ENCODE measurements around the gene PIK3CD. TPM values are rescaled to one million over a fixed set of nuclear protein-coding genes. Genes with fewer than 3 reads are reported as not detected.

Gene PIK3CD
- total and polyA plus RNA-seq, 2 experiments from 2014 or later: 1.2 to 1.3 TPM

DNA sequence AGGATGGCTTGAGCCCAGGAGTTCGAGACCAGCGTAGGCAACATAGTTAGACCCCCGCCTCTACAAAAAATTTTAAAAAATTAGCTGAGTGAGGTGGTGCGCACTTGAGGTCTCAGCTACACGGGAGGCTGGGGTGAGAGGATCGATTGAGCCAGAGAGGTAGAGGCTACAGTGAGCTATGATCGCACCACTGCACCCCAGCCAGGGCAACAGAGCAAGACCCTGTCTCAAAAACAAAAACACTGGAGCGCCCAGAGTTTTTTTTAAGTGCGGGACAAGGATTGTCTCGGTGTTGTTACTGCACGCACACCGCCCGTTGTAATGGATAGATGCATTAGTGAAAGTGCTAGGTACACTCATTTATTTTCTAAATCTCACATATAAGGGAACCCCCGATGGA lies 37.1 kb downstream of the PIK3CD start:
- no peaks in the 10 kb centered on the region for H3K9me3 ChIP-seq (ENCODE audit: low read depth)
- no peak overlapping the region for H3K27ac ChIP-seq

GRCh38 chr1:9689011-9689706 lies 37.6 kb downstream of the PIK3CD start:
- peaks cover 25% of the 10 kb centered on the region for H3K27me3 ChIP-seq
- no peaks in the 10 kb centered on the region for H4K20me1 ChIP-seq (ENCODE audit: insufficient read depth, poor library complexity, severe bottlenecking)
- H3K4me2 ChIP-seq: peak overlapping the region; percentile 98
- H3K9me3 ChIP-seq (ENCODE audit: low read depth): no peaks in the 10 kb centered on the region
- no peaks in the 10 kb centered on the region for H3K79me2 ChIP-seq
- no peak overlapping the region for H3K27ac ChIP-seq
- no peaks in the 10 kb centered on the region for H3K4me1 ChIP-seq (ENCODE audit: insufficient read depth)
- TF ChIP-seq, protein P1, sequence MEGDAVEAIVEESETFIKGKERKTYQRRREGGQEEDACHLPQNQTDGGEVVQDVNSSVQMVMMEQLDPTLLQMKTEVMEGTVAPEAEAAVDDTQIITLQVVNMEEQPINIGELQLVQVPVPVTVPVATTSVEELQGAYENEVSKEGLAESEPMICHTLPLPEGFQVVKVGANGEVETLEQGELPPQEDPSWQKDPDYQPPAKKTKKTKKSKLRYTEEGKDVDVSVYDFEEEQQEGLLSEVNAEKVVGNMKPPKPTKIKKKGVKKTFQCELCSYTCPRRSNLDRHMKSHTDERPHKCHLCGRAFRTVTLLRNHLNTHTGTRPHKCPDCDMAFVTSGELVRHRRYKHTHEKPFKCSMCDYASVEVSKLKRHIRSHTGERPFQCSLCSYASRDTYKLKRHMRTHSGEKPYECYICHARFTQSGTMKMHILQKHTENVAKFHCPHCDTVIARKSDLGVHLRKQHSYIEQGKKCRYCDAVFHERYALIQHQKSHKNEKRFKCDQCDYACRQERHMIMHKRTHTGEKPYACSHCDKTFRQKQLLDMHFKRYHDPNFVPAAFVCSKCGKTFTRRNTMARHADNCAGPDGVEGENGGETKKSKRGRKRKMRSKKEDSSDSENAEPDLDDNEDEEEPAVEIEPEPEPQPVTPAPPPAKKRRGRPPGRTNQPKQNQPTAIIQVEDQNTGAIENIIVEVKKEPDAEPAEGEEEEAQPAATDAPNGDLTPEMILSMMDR (IDR thresholded peaks at IDR 0.05; ENCODE audit: poor library complexity): no peak
- TF ChIP-seq EZH2 (IDR thresholded peaks at IDR 0.05; ENCODE audit: borderline replicate concordance) (no peak), EZH2phosphoT487 (IDR thresholded peaks at IDR 0.05; ENCODE audit: low read depth, severe bottlenecking, unreplicated experiment) (no peak)
- peak; percentile 90 for DNase-seq (ENCODE audit: low spot score)
- peak overlapping the region; percentile 61 for H3K4me3 ChIP-seq
- no peaks in the 10 kb centered on the region for H3K36me3 ChIP-seq (replicated peaks; ENCODE audit: insufficient read depth, low read depth)
- H3K9me2 ChIP-seq (replicated peaks; ENCODE audit: insufficient read depth): no peaks in the 10 kb centered on the region
- WGBS (ENCODE audit: low lambda C conversion rate, missing lambda C conversion rate): 1% methylated on average over 16 of the region's 72 CpGs
- H2AFZ ChIP-seq: peak overlapping the region; percentile 86

More for the DNA sequence above, 37.1 kb downstream of the PIK3CD start:
- H3K4me3 ChIP-seq: peak overlapping the region; percentile 61
- no peak for DNase-seq (ENCODE audit: low spot score)
- no peaks in the 10 kb centered on the region for H4K20me1 ChIP-seq (ENCODE audit: insufficient read depth, poor library complexity, severe bottlenecking)
- no peaks in the 10 kb centered on the region for H3K9me2 ChIP-seq (replicated peaks; ENCODE audit: insufficient read depth)
- peak overlapping the region; percentile 98 for H3K4me2 ChIP-seq
- no peaks in the 10 kb centered on the region for H3K4me1 ChIP-seq (ENCODE audit: insufficient read depth)
- peak overlapping the region; percentile 86 for H2AFZ ChIP-seq
- H3K79me2 ChIP-seq: no peaks in the 10 kb centered on the region
- H3K27me3 ChIP-seq: peaks cover 25% of the 10 kb centered on the region
- WGBS (ENCODE audit: low lambda C conversion rate, missing lambda C conversion rate): 57% methylated on average over 14 of the region's 14 CpGs
- TF ChIP-seq, protein P1 (IDR thresholded peaks at IDR 0.05; ENCODE audit: poor library complexity): no peak
- TF ChIP-seq EZH2phosphoT487 (IDR thresholded peaks at IDR 0.05; ENCODE audit: low read depth, severe bottlenecking, unreplicated experiment) (no peak), EZH2 (IDR thresholded peaks at IDR 0.05; ENCODE audit: borderline replicate concordance) (no peak)
- no peaks in the 10 kb centered on the region for H3K36me3 ChIP-seq (replicated peaks; ENCODE audit: insufficient read depth, low read depth)

DNA sequence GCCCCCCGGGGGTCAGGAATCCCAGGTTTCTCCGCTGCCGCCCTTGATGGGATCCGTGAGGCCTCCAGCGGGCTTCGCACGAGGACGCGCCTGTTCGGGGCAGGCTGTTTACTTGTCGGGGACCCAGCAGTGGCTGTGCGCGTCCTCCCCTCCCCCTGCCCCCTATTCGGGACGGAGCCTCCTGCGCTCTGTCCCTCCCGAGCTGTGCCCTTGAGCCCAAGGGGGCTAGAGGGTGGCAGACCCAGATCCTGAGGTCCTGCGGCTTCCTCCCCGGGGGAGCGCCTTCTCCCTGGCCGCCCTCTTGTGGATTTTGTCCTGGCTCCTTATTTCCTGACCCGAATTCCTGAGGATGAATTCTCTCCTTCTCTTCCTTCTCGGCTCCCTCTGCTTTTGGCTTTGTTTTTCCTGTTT lies 38.4 kb downstream of the PIK3CD start:
- DNase-seq (ENCODE audit: low spot score): peak; percentile 53
- Histone ChIP-seq H3K27ac (no peak overlapping the region), H3K4me2 (peak overlapping the region; percentile 98), H3K9me2 (replicated peaks; ENCODE audit: insufficient read depth) (no peaks in the 10 kb centered on the region), H3K27me3 (peaks cover 25% of the 10 kb centered on the region), H3K9me3 (ENCODE audit: low read depth) (no peaks in the 10 kb centered on the region), H3K79me2 (no peaks in the 10 kb centered on the region), H4K20me1 (ENCODE audit: insufficient read depth, poor library complexity, severe bottlenecking) (no peaks in the 10 kb centered on the region), H3K4me3 (peak overlapping the region; percentile 58), H2AFZ (peak overlapping the region; percentile 74), H3K36me3 (replicated peaks; ENCODE audit: insufficient read depth, low read depth) (no peaks in the 10 kb centered on the region), H3K4me1 (ENCODE audit: insufficient read depth) (no peaks in the 10 kb centered on the region)
- TF ChIP-seq, protein P1 (IDR thresholded peaks at IDR 0.05; ENCODE audit: poor library complexity): no peak
- TF ChIP-seq EZH2 (IDR thresholded peaks at IDR 0.05; ENCODE audit: borderline replicate concordance): no peak
- no peak for TF ChIP-seq EZH2phosphoT487 (IDR thresholded peaks at IDR 0.05; ENCODE audit: low read depth, severe bottlenecking, unreplicated experiment)
- 2% methylated on average over 18 of the region's 23 CpGs for WGBS (ENCODE audit: low lambda C conversion rate, missing lambda C conversion rate)
